A673 (cell line): ENCODE results near the gene MBTPS1. TPM values are rescaled to one million over a fixed set of nuclear protein-coding genes. Genes with fewer than 3 reads are reported as not detected.
A peak's percentile ranks its signal among the peaks of the same experiment; 100 is the strongest.

ENCODE experiments used
- BruUV-seq: library from RNA; stranded (reverse); fragments of 400-500 nt; replicated peaks from 2 replicates; lab custom pipeline; 2021; lab: Mats Ljungman, UMichigan
- CTCF ChIA-PET: fragments of 300-600 bp; sonication (Branson Sonifier 250); formaldehyde crosslinking; loops from one replicate; lab custom pipeline; 2022; ENCODE audit warnings: antibody characterized with exemption; lab: Charles Lee
- POLR2A ChIA-PET: fragments of 300-600 bp; sonication (Branson Sonifier 250); formaldehyde crosslinking; loops from one replicate; lab custom pipeline; 2022; ENCODE audit warnings: antibody characterized with exemption; ENCODE audit not compliant: low non-redundant PET; lab: Charles Lee
- DNase-seq: peaks from one replicate; pipeline ENCODE4 v3.0.0-alpha.2; 2015; ENCODE audit warnings: low spot score
- H3K27ac ChIP-seq: fragments of 200-600 bp; sonication (generic); 2 replicates; pipeline ENCODE4 v1.5.1; 2016; ENCODE audit warnings: mixed run types, low read depth, mild to moderate bottlenecking, mixed read lengths, antibody characterized with exemption, low read length; ENCODE audit not compliant: poor library complexity, severe bottlenecking
- H3K27me3 ChIP-seq: fragments of 200-600 bp; sonication (generic); replicated peaks from 2 replicates; pipeline ENCODE4 v1.6.1; 2017; ENCODE audit warnings: mixed run types, low read depth, mild to moderate bottlenecking, mixed read lengths, antibody characterized with exemption, low read length; ENCODE audit not compliant: insufficient read depth, poor library complexity
- H3K36me3 ChIP-seq: fragments of 200-600 bp; sonication (generic); 2 replicates; pipeline ENCODE4 v1.6.1; 2016; ENCODE audit warnings: mixed run types, mild to moderate bottlenecking, mixed read lengths, antibody characterized with exemption, low read length; ENCODE audit not compliant: insufficient read depth, poor library complexity, severe bottlenecking
- H3K4me1 ChIP-seq: fragments of 200-600 bp; sonication (generic); 2 replicates; pipeline ENCODE4 v1.6.1; 2017; ENCODE audit warnings: mixed run types, mild to moderate bottlenecking, mixed read lengths, antibody characterized with exemption, low read length; ENCODE audit not compliant: insufficient read depth, poor library complexity, severe bottlenecking
- H3K4me3 ChIP-seq: fragments of 200-600 bp; sonication (generic); 2 replicates; pipeline ENCODE4 v1.5.1; 2016; ENCODE audit warnings: low read depth, mixed run types, mild to moderate bottlenecking, mixed read lengths, low read length; ENCODE audit not compliant: poor library complexity, severe bottlenecking
- H3K9me3 ChIP-seq: fragments of 200-600 bp; sonication (generic); 2 replicates; pipeline ENCODE4 v1.6.1; 2016; ENCODE audit warnings: mixed run types, low read depth, mild to moderate bottlenecking, mixed read lengths, antibody characterized with exemption, low read length; ENCODE audit not compliant: poor library complexity, severe bottlenecking
- CTCF ChIP-seq: fragments of 300-800, 200-600 bp; sonication (generic); conservative IDR thresholded peaks from 2 replicates; pipeline ENCODE4 v1.5.1; 2017; ENCODE audit warnings: low read depth, mild to moderate bottlenecking, antibody characterized with exemption, low read length, moderate library complexity, mixed read lengths
- EZH2 ChIP-seq: fragments of 200-600 bp; sonication (generic); IDR thresholded peaks from 2 replicates; pipeline ENCODE4 v1.6.1; 2017; ENCODE audit warnings: borderline replicate concordance, low read depth, mild to moderate bottlenecking, mixed read lengths, antibody characterized with exemption, low read length; ENCODE audit not compliant: poor library complexity, severe bottlenecking
- intact Hi-C: fragments of 100-400 bp; cut with micrococcal nuclease; formaldehyde crosslinking; loops from one replicate; pipeline ENCODE4 v1.10.0; 2022; ENCODE audit not compliant: unreplicated experiment
- total RNA-seq: library from RNA; stranded (reverse); gene quantifications from 2 replicates; pipeline ENCODE4 v1.2.3, GENCODE V29; 2021

Gene MBTPS1
- total RNA-seq, 1 experiment from 2014 or later: 82.0 TPM

- ChIA-PET POLR2A (no interaction called here), CTCF (interaction anchor here (0.6 to 1.6 kb wide), 5 partner anchors 31 to 399 kb away, joined by 3 to 5 read pairs (median 3); partner anchors contain the start of genes MBTPS1 and TAF1C)
- DNase-seq: no peak
- no peak overlapping the region for H3K4me3 ChIP-seq
- no peaks in the 10 kb centered on the region for H3K4me1 ChIP-seq
- H3K36me3 ChIP-seq: peaks cover 35% of the 10 kb centered on the region
- H3K27me3 ChIP-seq: no peaks in the 10 kb centered on the region
- no peaks in the 10 kb centered on the region for H3K9me3 ChIP-seq
- H3K27ac ChIP-seq: no peak overlapping the region
- intact Hi-C loops: loop anchor here (5.0 kb wide), 1 partner anchor 92 kb away; no protein-coding TSS in a partner anchor
- BruUV-seq: no TSS peak
- TF ChIP-seq EZH2 (no peak), CTCF (no peak)
Observed at GRCh38 chr16:84085271-84085667, 31.5 kb downstream of the MBTPS1 start.

GRCh38 chr16:84084570-84085270 lies 32.0 kb downstream of the MBTPS1 start:
- ChIA-PET CTCF (interaction anchor here (0.5 to 1.6 kb wide), 7 partner anchors 32 to 535 kb away, joined by 3 to 6 read pairs (median 4); partner anchors contain the start of genes MBTPS1 and TAF1C), POLR2A (interaction anchor here (0.6 kb wide), 1 partner anchor 30 kb away, joined by 4 read pairs; no protein-coding TSS in a partner anchor)
- no TSS peak for BruUV-seq
- peak; percentile 62 for DNase-seq
- peaks cover 35% of the 10 kb centered on the region for H3K36me3 ChIP-seq
- no peak overlapping the region for H3K4me3 ChIP-seq
- no peaks in the 10 kb centered on the region for H3K4me1 ChIP-seq
- no peak overlapping the region for H3K27ac ChIP-seq
- intact Hi-C loops: loop anchor here (5.0 kb wide), 1 partner anchor 93 kb away; no protein-coding TSS in a partner anchor
- TF ChIP-seq CTCF (peak; percentile 81), EZH2 (no peak)
- H3K27me3 ChIP-seq: no peaks in the 10 kb centered on the region
- no peaks in the 10 kb centered on the region for H3K9me3 ChIP-seq

GRCh38 chr16:84082835-84083569 lies 33.7 kb downstream of the MBTPS1 start:
- no peak overlapping the region for H3K27ac ChIP-seq
- TF ChIP-seq CTCF (no peak), EZH2 (no peak)
- POLR2A ChIA-PET: no interaction called here
- H3K4me3 ChIP-seq: no peak overlapping the region
- DNase-seq: no peak
- intact Hi-C loops: no loop called here
- H3K4me1 ChIP-seq: no peaks in the 10 kb centered on the region
- BruUV-seq: no TSS peak
- H3K27me3 ChIP-seq: no peaks in the 10 kb centered on the region
- no peaks in the 10 kb centered on the region for H3K9me3 ChIP-seq
- CTCF ChIA-PET: interaction anchor here (1.0 kb wide), 1 partner anchor 34 kb away, joined by 3 read pairs; the partner anchor contains the start of gene MBTPS1
- peaks cover 31% of the 10 kb centered on the region for H3K36me3 ChIP-seq
